Activated CD4-positive, alpha-beta T cell treated with anti-CD3 and anti-CD28 coated beads, Interleukin-10, Interleukin-2, amounts not matched to agents 100 ng/mL and 50 ng/mL, durations not matched to agents 16 hours and 8 hours (primary cell): ENCODE results near the gene HS3ST6.
A peak's percentile ranks its signal among the peaks of the same experiment; 100 is the strongest.
"Not testable (repeated sequence)": the region's sequence is repeated elsewhere in the genome, so short reads cannot be mapped to it uniquely, and the experiment has no call there.

Source experiments
- DNase-seq: peaks from one replicate; pipeline ENCODE4 v3.0.0-alpha.2; 2020

HS3ST6 gene

GRCh38 chr16:1946495-1947368 is 28.5 kb upstream of the HS3ST6 start:
- DNase-seq, result no peak

DNA sequence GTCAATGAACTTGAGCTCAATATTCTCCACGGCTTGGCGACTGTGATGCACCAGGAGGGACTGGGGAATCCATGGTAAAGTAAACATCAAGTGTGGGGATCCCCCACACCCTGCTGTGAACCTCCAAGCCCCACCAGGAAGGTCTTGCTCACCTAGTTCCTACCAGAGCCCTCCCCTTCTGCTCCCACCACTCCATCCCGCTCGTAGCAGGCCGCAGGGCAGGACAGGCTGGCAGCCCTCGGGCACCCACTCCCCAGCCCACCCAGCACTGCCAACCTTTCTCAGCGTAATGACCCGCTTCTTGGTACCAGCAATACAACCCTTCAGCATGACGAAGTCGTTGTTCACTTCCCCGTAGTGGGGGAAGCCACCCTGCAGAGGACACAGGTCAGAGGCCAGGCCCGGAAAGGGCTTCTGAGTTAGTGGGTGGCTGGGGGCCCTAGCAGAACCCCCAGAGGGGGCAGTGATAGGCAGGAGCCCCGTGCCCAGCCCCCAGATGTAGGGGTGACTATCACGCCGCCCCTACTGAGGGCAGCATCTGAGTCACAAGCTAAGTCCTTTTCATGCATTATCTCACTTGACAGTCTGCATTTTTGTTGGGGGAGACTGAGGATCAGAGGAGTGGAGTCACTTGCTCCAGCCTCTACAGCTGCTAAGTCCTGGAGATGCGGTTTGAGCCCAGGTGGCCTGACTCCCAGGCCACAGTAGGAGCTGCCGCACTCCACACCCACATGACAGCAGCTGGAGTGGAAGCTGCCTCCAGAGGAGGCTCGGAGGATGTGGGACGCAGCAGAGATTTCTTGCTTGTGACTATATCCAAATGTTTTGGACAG is 27.6 kb upstream of the HS3ST6 start:
- DNase-seq, result no peak

DNA sequence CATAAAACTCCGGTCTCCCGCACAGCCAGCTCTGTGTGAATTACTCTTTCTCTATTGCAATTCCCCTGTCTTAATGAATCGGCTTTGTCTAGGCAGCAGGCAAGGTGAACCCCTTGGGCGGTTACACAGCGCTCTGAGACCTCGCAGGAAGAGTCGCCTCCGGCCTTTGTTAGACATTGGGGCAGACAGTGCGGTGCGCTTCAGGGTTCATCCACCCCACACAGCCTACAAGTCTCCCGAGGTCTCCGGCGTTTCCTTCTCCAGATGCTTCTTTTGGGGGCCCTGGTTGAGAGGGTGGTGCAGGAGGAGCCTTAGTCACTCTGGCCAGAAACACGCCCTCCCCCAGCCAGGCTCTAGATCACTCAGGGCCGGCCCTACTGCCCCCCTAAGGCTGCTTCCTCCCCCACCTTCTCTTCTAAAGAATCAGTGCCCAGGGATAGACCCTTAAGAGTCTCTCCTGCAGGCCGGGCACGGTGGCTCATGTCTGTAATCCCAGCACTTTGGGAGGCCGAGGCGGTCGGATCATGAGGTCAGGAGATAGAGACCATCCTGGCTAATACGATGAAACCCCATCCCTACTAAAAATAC is 26.5 kb upstream of the HS3ST6 start:
- DNase-seq, result no peak

GRCh38 chr16:1942810-1943726 is 24.9 kb upstream of the HS3ST6 start, which contains the start of gene MSRB1:
MSRB1 (minus strand) TSS chr16:1943199; CDS start chr16:1943156, 43 bp downstream.
- peak; percentile 100 for DNase-seq

- DNase-seq, result peak; percentile 45
Observed at GRCh38 chr16:1942047-1942809, 24.0 kb upstream of the HS3ST6 start.

GRCh38 chr16:1941162-1942046 is 23.2 kb upstream of the HS3ST6 start:
- DNase-seq, result no peak

DNA sequence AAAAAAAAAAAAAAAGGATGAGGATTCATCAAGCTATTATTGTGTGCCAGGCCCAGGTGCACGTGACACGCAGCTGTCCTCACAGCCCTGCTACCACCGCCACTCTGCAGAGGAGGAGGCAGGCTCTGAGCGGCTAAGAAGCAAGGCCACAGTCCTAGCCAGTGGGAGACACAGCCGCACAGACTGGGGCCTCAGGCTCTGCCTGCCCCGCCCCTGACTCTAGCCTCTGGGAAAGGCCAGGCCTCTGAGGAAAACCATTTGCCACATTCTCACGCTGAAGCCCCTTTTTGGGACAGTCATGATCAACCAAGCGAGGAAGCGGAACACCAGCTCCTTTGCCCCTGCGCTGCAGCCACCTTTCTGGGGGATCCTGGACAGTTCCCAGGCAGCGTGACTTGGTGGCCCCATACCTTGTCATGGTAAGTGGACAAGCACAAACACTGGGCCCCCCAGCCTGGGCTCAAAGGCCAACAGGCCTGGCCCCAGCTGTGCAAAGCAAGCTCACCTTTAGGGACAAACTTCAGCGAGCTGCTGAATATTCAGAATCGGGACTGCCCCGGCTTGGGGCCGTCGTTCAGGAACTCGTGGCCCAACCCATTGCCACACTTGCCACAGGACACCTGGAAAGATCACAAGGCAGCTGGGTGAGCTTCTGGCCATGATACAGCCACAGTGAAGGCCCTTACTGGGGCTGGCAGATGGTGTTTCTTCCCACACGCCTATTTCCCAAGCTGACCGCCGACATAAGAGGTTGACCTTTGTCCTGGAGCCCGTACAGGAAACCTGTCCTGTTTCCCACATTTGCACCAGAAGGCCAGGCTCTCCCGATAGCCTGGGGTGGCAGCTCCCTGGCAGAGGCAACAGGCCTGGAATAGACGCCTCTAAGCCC is 22.3 kb upstream of the HS3ST6 start:
- DNase-seq, result no peak

DNA sequence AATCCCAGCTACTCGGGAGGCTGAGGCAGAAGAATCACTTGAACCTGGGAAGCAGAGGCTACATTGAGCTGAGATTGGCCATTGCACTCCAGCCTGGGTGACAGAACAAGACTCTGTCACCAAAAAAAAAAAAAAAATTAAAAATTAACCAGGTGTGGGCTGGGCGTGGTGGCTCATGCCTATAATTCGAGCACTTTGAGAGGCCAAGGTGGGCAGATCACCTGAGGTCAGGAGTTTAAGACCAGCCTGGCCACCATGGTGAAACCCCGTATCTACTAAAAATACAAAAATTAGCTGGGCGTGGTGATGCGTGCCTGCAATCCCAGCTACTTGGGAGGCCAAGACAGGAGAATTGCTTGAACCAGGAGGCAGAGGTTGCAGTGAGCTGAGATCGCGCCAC is 21.6 kb upstream of the HS3ST6 start:
- DNase-seq, result not testable (repeated sequence)

GRCh38 chr16:1938910-1939309 is 20.7 kb upstream of the HS3ST6 start:
- no peak for DNase-seq

DNA sequence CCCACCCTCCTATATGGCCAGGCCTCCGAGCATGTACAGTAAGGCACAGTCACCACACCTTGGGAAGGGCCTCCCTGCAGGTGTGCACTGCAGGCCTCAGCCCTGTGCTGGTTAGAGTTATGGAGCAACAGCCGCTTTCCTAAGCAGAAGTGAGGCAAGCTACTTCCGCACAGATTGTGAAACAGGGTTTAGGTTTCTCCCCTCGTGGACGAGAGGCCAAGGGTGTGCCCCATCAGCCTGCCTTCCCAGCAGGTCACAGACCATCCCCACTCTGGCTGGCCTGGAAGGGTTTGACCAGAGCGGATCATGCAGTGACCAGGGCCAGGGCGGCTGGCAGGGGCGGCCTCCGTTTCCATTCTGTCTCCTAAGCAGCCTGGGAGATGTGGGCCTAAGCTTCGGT is 20.1 kb upstream of the HS3ST6 start:
- no peak for DNase-seq

DNA sequence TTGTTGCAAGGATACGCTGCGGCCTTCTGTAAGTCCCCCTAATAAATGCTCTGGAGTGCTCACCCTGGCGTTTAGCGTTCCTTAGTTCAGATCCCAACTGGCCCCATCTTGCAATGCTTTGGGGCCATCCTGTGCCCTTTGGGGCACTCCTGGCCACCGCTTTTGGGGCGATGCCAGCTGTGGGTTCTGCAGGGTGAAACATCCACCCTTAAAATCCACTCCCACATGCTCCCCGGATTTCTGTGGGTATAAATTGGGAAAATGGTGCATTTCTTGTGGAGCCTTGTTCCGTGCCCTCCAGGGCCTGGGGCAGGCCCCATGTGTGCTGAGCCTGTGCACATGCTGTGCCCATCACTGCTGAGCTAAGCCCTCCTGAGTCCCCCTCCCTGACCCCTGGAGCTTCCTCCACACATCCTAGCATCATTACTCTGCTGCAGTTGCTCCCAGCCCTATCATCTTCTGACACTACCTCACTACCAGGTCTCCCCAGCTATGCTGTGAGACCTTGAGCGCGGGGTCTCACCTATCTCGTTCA is 18.8 kb upstream of the HS3ST6 start:
- DNase-seq, result no peak

GRCh38 chr16:1933097-1933661 is 15.0 kb upstream of the HS3ST6 start:
- DNase-seq, result no peak

DNA sequence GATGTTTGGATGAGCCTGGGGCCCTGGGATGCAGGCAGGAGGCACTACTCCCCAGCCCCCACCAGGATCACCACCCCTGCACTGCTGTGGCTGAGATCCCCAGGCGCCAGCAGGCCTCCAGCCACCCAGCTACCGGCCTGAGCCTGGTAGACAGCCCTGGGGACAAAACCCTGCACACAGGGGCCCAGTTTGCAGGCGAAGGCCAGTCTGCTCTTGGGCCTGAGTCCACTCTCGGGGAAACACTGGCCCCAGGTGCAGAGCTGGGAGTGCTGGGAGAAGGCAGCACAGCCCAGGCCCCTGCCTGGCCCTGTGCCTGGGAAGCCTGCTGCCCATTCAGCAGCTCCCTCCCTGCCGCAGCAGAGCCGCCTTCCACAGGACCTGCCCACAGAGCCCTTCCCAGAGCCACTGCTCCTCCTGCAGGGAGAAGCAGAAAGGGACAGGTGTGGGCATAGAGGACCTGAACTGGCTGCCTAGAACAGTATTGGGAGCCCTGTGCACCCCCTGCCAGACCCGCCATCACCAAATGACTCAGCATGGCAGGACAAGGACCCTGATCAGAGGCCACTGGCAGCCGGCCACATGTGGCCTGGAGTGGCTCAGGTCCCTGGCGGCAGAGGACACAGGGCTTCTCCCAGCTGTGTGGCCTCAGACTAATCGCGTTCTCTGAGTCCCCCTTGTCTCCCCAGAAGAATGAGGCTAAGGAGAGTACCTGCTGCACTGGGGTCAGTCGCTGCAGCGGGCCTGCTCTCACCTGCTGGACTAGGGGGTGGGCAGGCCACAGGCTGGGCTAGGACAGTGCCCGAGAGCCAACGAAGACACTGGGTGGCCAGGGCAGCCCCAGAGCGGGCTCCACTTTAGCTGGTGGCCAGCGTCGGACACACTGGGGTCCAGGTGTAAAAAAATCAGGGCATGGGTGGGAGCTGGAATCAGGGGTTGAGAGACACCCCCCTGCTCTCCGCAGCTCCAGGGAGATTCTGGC is 14.1 kb upstream of the HS3ST6 start:
- DNase-seq, result no peak

DNA sequence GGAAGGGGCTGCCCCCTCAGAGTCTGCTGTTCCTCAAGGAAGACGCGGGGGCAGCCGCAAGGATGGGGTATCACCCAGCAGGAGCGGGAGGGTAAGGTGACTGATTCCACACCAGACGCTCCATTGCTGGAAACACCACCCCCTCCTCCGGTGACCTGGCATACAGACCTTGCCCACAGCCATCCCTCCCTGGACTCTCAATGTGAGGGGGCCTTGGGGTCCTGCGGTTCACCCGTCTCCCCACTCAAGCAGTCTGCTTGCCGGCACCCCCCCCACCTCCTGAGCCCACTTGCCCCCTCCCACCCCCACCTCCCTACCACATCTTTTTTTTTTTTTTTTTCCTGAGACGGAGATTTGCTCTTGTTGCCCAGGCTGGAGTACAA is 12.1 kb upstream of the HS3ST6 start:
- DNase-seq, result no peak

DNA sequence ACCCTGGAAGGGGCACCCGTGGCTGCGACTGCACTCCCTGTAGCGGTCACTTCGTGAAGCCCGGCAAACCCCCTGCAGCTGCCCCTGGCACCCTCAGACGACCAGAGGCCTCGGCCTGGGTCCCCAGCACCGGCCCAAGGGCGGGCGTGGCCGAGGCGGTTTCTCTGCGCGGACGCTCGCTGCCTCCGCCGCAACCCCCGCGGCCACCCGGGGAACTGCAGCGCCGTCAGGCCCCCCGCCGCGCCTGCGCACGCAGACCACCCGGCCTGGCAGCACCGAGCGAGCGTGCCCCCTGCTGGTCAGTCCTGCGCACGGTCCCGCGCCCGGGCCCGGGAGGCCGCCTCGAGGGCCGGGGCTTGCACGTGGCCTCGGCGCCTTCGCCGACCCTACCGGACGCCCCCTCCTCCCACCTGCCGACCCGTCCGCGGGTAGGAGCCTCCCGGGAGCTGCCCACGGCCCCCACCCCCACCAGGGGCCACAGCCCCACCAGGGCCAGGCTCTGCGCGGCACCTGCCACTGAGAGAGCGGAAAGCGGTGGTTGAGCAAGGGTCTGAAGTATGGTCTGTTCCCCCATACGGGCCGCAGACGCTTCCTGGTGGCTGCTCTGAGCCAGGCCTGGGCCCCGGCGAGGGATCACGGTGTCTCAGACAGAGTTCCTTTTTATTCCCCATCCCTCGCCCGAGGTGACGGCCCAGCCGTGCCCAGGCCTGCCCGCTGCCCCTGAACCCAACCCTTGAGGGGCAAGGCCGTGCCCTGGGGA is 11.5 kb upstream of the HS3ST6 start:
- DNase-seq, result peak; percentile 94

DNA sequence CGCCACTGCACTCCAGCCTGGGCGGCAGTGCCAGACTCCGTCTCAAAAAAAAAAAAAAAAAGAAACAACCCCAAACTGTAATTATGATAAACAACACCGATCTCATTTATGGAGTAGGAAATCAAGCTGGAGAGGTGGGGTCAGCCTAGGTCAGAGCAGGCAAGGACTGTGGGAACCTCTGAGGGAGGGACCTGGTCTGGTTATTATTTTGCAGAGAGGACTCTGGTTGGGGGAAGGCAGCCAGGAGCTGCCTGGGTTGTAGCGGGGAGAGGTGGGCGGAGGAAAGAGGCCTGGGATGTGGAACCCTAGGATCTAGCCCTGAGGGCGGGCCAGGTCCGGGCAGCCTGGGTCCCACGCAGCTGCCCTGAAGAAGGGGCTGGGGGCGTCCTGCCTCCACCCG is 10.9 kb upstream of the HS3ST6 start:
- no peak for DNase-seq

DNA sequence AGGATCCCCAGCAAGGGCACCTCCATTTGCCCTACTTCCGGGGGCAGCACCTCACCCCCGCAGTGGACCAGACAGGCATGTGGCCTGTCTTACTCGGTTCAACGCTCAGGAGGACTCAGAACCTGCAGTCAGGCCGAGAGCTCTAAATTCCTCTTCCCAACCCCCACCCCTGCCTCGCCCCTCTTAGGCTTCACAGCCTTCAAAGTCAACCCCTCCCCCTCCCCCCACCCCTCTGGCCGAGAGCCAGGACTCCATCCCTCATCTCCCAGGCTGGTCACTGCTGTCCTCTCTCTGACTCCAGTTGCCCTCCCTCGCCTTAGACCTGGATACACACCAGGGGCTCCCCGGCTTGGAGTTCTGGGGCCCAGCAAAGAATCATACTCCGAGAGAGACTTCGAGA is 8.1 kb upstream of the HS3ST6 start:
- no peak for DNase-seq
